Measurements from ENCODE around the gene ZNF512B.
A peak's percentile ranks its signal among the peaks of the same experiment; 100 is the strongest.
"Not testable (repeated sequence)": the region's sequence is repeated elsewhere in the genome, so short reads cannot be mapped to it uniquely, and the experiment has no call there.

The ZNF512B gene

GRCh38 chr20:63926298-63926697, 43.4 kb downstream of the ZNF512B start:
- no peak for DNase-seq (ENCODE audit: low read depth in 1 of 2, low spot score in 1 of 2)
- in situ Hi-C loops (cut with HindIII; ENCODE audit: low pct_unique_long_range_greater_than_20kb, low sequenced_read_pairs), result no loop called here
- TF ChIP-seq JUND (IDR thresholded peaks at IDR 0.05; ENCODE audit: low read depth), result no peak

GRCh38 chr20:63924241-63924640, 45.5 kb downstream of the ZNF512B start:
- in situ Hi-C loops (cut with HindIII; ENCODE audit: low pct_unique_long_range_greater_than_20kb, low sequenced_read_pairs), result no loop called here
- no peak for DNase-seq (ENCODE audit: low read depth in 1 of 2, low spot score in 1 of 2)
- no peak for TF ChIP-seq JUND (IDR thresholded peaks at IDR 0.05; ENCODE audit: low read depth)

DNA sequence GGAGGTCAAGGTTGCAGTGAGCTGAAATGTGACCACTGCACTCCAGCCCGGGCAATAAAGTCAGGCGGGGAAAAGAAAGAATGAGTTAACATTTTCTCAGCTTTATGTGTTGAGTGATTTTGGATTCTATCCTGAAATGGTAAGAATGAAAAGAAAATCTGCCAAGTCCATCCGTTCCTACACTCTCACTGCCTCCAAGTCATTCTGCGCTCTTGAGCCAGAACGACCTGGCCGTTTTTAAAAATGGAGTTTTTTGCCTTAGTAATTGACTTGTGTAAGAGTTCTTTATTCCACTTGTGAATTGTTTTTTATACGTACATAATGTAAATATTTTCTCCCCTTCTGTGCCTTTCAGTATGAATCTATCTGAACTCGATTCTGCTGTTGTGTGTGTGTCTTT, 46.1 kb downstream of the ZNF512B start:
- in situ Hi-C loops (cut with HindIII; ENCODE audit: low pct_unique_long_range_greater_than_20kb, low sequenced_read_pairs), result no loop called here
- no peak for DNase-seq (ENCODE audit: low read depth in 1 of 2, low spot score in 1 of 2)
- TF ChIP-seq JUND (IDR thresholded peaks at IDR 0.05; ENCODE audit: low read depth), result no peak

DNA sequence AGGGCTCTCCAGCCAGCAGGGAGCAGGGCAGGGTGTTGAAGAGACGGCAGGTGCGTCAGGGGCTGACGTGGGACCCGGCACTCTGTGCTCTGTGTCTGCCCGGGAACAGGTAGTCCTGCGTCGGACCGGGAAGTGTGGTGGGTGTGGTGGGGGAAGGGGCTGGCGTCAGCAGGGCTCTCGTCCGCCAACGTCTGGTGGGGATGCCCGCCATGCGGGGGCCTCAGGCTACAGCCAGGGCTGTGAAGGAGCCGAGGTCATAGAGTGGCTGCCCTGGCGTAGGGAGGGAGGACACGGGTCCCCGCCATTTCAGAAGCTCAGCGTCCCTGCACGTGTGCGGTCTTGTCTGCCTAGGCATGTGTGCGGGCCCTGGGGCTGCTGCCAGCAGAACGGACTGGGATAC, 49.5 kb downstream of the ZNF512B start:
- in situ Hi-C loops (cut with HindIII; ENCODE audit: low pct_unique_long_range_greater_than_20kb, low sequenced_read_pairs), result no loop called here
- no peak for DNase-seq (ENCODE audit: low read depth in 1 of 2, low spot score in 1 of 2)
- TF ChIP-seq JUND (IDR thresholded peaks at IDR 0.05; ENCODE audit: low read depth), result no peak

- TF ChIP-seq JUND (IDR thresholded peaks at IDR 0.05; ENCODE audit: low read depth), result no peak
- in situ Hi-C loops (cut with HindIII; ENCODE audit: low pct_unique_long_range_greater_than_20kb, low sequenced_read_pairs), result no loop called here
- no peak for DNase-seq (ENCODE audit: low read depth in 1 of 2, low spot score in 1 of 2)
These were observed 50.6 kb downstream of the ZNF512B start for GRCh38 chr20:63919130-63919529.

DNA sequence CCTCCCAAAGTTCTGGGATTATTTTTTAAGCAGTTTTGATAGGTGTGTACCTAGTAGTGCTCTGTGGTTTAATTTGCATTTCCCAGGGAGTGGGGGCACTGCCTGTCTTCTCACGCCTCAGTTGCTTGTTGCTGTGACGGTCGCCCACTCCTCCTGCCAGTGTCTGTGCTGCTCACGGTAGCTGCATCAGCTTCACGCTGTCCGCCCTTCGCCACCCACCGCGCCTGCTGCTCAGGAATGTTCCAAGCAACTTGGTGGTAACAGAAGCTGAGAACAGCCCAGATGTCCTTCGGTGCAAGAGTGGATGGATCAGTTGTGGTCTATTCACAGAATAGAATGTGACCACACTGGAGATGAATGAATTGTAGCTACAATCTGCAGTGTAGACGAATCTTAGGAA, 51.9 kb downstream of the ZNF512B start:
- in situ Hi-C loops (cut with HindIII; ENCODE audit: low pct_unique_long_range_greater_than_20kb, low sequenced_read_pairs), result no loop called here
- no peak for TF ChIP-seq JUND (IDR thresholded peaks at IDR 0.05; ENCODE audit: low read depth)
- no peak for DNase-seq (ENCODE audit: low read depth in 1 of 2, low spot score in 1 of 2)

- DNase-seq (ENCODE audit: low read depth in 1 of 2, low spot score in 1 of 2); in situ Hi-C loops (cut with HindIII; ENCODE audit: low pct_unique_long_range_greater_than_20kb, low sequenced_read_pairs): not testable (repeated sequence)
These were observed 53.3 kb downstream of the ZNF512B start for GRCh38 chr20:63916371-63916939.

DNA sequence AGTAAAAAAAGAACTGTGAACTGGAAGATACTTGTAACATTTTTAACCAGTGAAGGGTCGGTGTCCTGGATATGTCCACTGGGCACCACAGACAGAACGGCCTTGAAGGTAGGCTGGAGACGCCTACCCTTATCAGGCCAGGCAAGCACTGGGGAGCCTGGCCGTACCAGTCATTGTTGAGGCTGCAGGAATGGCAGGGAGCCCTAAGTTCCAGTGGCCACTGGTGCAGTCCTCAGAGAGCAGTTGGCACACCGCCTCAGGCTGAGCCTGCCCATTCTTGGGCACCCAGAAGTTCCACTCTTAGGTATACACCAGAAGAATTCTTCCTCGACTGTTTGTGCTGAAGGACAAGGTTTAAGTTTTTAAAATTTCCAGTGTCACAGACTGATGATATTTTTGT, 54.3 kb downstream of the ZNF512B start:
- DNase-seq (ENCODE audit: low read depth in 1 of 2, low spot score in 1 of 2), result peak in 1 of 2 experiments; percentile 36
- in situ Hi-C loops (cut with HindIII; ENCODE audit: low pct_unique_long_range_greater_than_20kb, low sequenced_read_pairs), result no loop called here
- no peak for TF ChIP-seq JUND (IDR thresholded peaks at IDR 0.05; ENCODE audit: low read depth)

DNA sequence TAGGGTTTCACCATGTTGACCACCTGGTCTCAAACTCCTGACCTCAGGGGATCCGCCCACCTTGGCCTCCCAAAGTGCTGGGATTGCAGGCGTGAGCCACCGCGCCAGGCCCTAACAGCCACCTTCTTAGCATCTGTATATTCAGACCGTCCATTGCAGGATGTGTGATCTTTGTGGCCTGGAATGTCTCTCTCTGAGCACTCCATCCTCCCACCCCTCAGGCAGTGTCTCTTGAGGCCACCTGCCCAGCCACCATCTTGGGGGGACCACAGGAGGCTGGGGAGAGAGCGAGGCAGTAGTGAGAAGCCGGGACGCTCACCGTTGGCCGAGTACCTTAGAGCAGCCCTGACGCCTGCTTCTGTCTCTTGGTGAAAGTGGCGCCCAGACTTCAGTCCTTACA, 56.0 kb downstream of the ZNF512B start:
- no peak for DNase-seq (ENCODE audit: low read depth in 1 of 2, low spot score in 1 of 2)
- in situ Hi-C loops (cut with HindIII; ENCODE audit: low pct_unique_long_range_greater_than_20kb, low sequenced_read_pairs), result no loop called here
- TF ChIP-seq JUND (IDR thresholded peaks at IDR 0.05; ENCODE audit: low read depth), result no peak

- TF ChIP-seq JUND (IDR thresholded peaks at IDR 0.05; ENCODE audit: low read depth), result no peak
- DNase-seq (ENCODE audit: low read depth in 1 of 2, low spot score in 1 of 2), result no peak
- in situ Hi-C loops (cut with HindIII; ENCODE audit: low pct_unique_long_range_greater_than_20kb, low sequenced_read_pairs), result no loop called here
These were observed 58.6 kb downstream of the ZNF512B start for GRCh38 chr20:63911176-63911575.

DNA sequence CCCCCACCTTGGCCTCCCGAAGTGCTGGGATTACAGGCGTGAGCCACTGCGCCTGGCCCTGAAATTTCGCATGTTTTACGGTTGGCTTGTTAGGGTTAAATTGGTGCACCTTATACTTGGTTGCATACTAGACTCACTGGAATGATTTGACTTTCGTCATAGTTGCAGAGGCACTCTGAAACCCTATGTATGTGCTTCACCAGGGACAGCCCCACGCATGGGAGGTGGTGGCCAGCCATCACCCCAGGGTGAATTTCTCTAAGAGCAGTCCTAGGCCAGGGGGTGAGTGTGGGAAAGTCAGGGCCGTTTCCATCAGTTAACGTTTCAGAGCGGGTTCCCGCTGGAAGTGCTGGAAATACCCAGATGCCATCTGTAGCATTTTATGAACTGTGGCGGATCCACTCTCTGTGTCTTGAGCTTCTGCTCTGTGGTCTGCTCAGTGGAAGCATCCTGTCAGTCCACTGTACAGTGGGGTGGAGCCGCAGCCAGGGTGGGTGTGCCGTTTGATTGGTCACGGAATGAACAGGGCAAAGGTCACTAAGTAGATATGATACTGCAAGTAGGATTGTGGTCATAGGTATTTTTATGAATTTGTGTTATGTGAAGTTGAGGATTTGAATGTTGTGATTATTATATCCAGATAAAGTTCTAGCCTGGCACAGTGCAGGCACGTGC, 61.6 kb downstream of the ZNF512B start:
- in situ Hi-C loops (cut with HindIII; ENCODE audit: low pct_unique_long_range_greater_than_20kb, low sequenced_read_pairs), result no loop called here
- no peak for TF ChIP-seq JUND (IDR thresholded peaks at IDR 0.05; ENCODE audit: low read depth)
- no peak for DNase-seq (ENCODE audit: low read depth in 1 of 2, low spot score in 1 of 2)

Measured in T47D (cell line).